Transverse colon (tissue), 4 donors: ENCODE data around the gene PPP1R13B. TPM values are rescaled to one million over a fixed set of nuclear protein-coding genes. Genes with fewer than 3 reads are reported as not detected.
A peak's percentile ranks its signal among the peaks of the same experiment; 100 is the strongest.

Experiments used
- DNase-seq: peaks from one replicate; pipeline ENCODE4 v3.0.0-alpha.2; 2019
- H3K27ac ChIP-seq, 4 donors: fragments of 200-600 bp; sonication (generic); 2 replicates each; pipeline ENCODE4 v1.5.1; 2016 to 2018; ENCODE audit warnings: inconsistent platforms in 4 of 4
- H3K27me3 ChIP-seq: fragments of 200-600 bp; sonication (generic); 2 replicates; pipeline ENCODE4 v1.5.1; 2017; ENCODE audit warnings: inconsistent platforms
- H3K36me3 ChIP-seq, 4 donors: fragments of 200-600 bp; sonication (generic); 2 replicates each; pipeline ENCODE4 v1.5.1; 2017 to 2019; ENCODE audit warnings: inconsistent platforms in 4 of 4
- H3K4me1 ChIP-seq, 4 donors: fragments of 200-600 bp; sonication (generic); 2 replicates each; pipeline ENCODE4 v1.5.1; 2017 to 2020; ENCODE audit warnings: inconsistent platforms in 4 of 4
- H3K4me3 ChIP-seq, 4 donors: fragments of 200-600 bp; sonication (generic); 1 replicate in 1 of 4; 2 replicates in 3 of 4; pipeline versions ENCODE4 v1.5.1 to v1.6.1; 2017 to 2019; ENCODE audit warnings: inconsistent platforms in 4 of 4
- H3K9me3 ChIP-seq, 2 donors: fragments of 200-600 bp; sonication (generic); 2 replicates each; pipeline ENCODE4 v1.5.1; 2017 to 2019; ENCODE audit warnings: inconsistent platforms in 2 of 2
- EP300 ChIP-seq: sonication (generic); formaldehyde crosslinking; IDR thresholded peaks from one replicate; pipeline ENCODE4 v1.6.1; 2017; ENCODE audit warnings: antibody characterized with exemption, low read depth
- POLR2A ChIP-seq: fragments of 450-650 bp; IDR thresholded peaks from one replicate; pipeline ENCODE4 v1.6.1; 2016; ENCODE audit warnings: antibody characterized with exemption, mild to moderate bottlenecking, moderate library complexity
- POLR2AphosphoS5 ChIP-seq, 3 donors: sonication (generic); formaldehyde crosslinking; IDR thresholded peaks; one replicate each; pipeline ENCODE4 v1.6.1; 2016; ENCODE audit warnings: antibody characterized with exemption in 3 of 3
- WGBS, 2 donors: methylation state at CpG; one replicate each; pipeline ENCODE4 v1.1.5; 2018; ENCODE audit warnings: low coverage in 1 of 2; 5-methylcytosine and 5-hydroxymethylcytosine counted together
- in situ Hi-C, 4 donors: fragments of 200-750 bp; cut with MboI; loops; one replicate each; pipeline versions ENCODE4 v1.15.0 to v1.15.1; 2017; ENCODE audit warnings: low sequenced_read_pairs in 3 of 4, low pct_ligation_motif_present in 1 of 4, low pct_unique_long_range_greater_than_20kb in 1 of 4
- intact Hi-C: fragments of 100-400 bp; cut with DNase I; formaldehyde crosslinking; loops from one replicate; pipeline ENCODE4 v1.15.1; 2023; ENCODE audit warnings: low total_unique reads
- total RNA-seq, 4 donors: library from RNA; depleted of rRNA; stranded (reverse); fragments of >200 nt; gene quantifications; one replicate each; pipeline ENCODE4 v1.1.0, GENCODE V29; 2016
- TF ChIP-seq, protein P1 (sequence below), 5 experiments: fragments of 200-600 bp in 3 of 5; fragments of 450-650 bp in 2 of 5; sonication (generic) in 3 of 5; IDR thresholded peaks; 1 replicate in 2 of 5; 2 replicates in 3 of 5; pipeline ENCODE4 v1.5.1; 2016 to 2017; ENCODE audit warnings: antibody characterized with exemption in 5 of 5, inconsistent platforms in 3 of 5, mild to moderate bottlenecking in 2 of 5, moderate library complexity in 1 of 5

PPP1R13B gene
- total RNA-seq, 4 donors from 2014 or later: 31.0 to 109 (median 42.0) TPM

DNA sequence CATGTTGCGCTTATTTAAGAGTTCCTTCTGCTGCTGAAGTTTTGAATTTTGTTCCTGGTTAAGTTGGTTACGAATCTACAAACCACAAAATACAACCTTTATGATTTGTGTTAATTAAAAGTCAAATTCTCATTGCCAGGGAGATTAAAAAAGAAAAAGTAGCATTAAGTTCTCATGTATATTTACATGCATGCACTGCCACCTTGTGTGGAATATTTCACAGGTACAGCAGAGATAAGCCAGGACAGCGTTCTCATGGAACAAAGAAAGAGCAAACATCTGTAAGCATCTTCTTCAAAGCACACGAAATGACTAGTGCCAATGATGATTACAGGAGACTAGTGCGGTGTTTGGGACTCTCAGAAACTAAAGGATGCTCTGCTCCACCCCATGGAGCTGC, 97.5 kb downstream of the PPP1R13B start:
- TF ChIP-seq EP300 (no peak), POLR2AphosphoS5 (IDR thresholded peaks at IDR 0.05) (no peak), POLR2A (no peak)
- TF ChIP-seq, protein P1, sequence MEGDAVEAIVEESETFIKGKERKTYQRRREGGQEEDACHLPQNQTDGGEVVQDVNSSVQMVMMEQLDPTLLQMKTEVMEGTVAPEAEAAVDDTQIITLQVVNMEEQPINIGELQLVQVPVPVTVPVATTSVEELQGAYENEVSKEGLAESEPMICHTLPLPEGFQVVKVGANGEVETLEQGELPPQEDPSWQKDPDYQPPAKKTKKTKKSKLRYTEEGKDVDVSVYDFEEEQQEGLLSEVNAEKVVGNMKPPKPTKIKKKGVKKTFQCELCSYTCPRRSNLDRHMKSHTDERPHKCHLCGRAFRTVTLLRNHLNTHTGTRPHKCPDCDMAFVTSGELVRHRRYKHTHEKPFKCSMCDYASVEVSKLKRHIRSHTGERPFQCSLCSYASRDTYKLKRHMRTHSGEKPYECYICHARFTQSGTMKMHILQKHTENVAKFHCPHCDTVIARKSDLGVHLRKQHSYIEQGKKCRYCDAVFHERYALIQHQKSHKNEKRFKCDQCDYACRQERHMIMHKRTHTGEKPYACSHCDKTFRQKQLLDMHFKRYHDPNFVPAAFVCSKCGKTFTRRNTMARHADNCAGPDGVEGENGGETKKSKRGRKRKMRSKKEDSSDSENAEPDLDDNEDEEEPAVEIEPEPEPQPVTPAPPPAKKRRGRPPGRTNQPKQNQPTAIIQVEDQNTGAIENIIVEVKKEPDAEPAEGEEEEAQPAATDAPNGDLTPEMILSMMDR (IDR thresholded peaks at IDR 0.05): peak in 2 of 5 experiments; percentile 11 to 22
- Histone ChIP-seq H3K4me1 (peaks cover 0 to 4% (median 0%) of the 10 kb centered on the region in 4 donors), H3K27ac (no peak overlapping the region), H3K27me3 (no peaks in the 10 kb centered on the region), H3K9me3 (no peaks in the 10 kb centered on the region), H3K36me3 (peaks cover 0 to 18% (median 6%) of the 10 kb centered on the region in 4 donors), H3K4me3 (no peak overlapping the region)
- in situ Hi-C loops: no loop called here
- no peak for DNase-seq
- intact Hi-C loops: no loop called here
- WGBS, 2 donors: 88 to 90% methylated on average over 3 to 5 of the region's 5 CpGs

DNA sequence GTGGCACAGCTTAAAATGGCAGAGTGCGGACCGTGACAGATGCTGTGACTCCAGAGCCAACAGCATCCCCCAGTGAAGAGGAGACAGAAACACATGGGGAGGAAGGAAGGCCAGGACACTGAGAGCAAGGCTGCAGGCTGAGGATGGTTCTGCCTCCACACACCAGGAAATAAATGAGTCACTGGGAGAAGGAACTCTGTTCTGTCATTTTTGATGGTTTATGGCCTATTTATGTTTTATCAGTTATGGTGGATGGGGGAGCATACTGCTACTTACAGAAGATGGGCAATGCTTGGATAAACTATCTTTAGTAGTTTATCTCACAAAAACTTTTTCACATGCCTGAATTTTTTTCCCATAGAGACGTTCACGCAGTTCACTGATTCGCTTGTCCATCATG, 97.9 kb downstream of the PPP1R13B start:
- WGBS, 2 donors: 85 to 89% methylated on average over 5 of the region's 5 CpGs
- Histone ChIP-seq H3K27ac (no peak overlapping the region), H3K36me3 (peaks cover 0 to 18% (median 6%) of the 10 kb centered on the region in 4 donors), H3K9me3 (no peaks in the 10 kb centered on the region), H3K4me3 (no peak overlapping the region), H3K27me3 (no peaks in the 10 kb centered on the region), H3K4me1 (peaks cover 0 to 4% (median 0%) of the 10 kb centered on the region in 4 donors)
- TF ChIP-seq POLR2A (no peak), POLR2AphosphoS5 (IDR thresholded peaks at IDR 0.05) (no peak), EP300 (no peak)
- TF ChIP-seq, protein P1 (IDR thresholded peaks at IDR 0.05): no peak
- intact Hi-C loops: no loop called here
- no peak for DNase-seq
- in situ Hi-C loops: no loop called here

DNA sequence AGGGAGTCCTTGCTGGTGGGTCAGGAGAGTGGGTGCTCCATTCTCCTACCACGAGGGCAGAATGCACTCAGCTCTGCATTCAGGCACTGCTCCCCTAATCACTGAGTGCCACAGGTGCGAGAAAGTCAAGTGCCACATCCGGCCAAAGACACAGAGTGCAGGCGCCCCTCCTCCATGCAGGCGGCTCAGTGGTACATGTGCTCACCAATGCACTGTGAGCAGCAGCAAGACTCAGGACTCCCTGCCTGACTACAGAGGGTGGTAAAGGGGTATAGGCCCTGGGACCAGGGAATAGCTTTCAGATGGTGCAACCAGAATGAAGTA, 98.9 kb downstream of the PPP1R13B start:
- in situ Hi-C loops: no loop called here

DNA sequence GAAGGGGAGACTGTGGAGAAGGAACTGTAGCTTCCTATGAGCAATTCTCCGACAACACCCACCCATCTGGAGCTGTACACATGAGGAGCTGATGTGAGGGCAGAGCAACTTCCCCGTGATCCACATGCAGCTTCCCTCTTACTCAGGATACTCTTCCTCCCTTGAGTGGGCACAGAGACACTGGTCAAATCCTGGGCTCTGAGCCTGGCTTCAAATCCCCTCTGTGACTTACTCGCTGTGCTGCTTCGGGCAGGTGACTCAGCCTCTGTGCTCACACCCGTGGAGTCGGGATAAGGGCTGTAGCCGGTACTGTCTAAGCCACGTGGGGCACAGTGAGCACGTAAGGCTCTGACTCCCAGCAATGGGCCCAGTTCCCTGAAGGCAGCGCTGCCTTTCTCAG, 100.7 kb downstream of the PPP1R13B start:
- Histone ChIP-seq H3K4me3 (no peak overlapping the region), H3K36me3 (peaks cover 0 to 9% (median 1%) of the 10 kb centered on the region in 4 donors), H3K27ac (no peak overlapping the region), H3K27me3 (no peaks in the 10 kb centered on the region), H3K9me3 (no peaks in the 10 kb centered on the region), H3K4me1 (peaks cover 0 to 4% (median 0%) of the 10 kb centered on the region in 4 donors)
- TF ChIP-seq EP300: no peak
- no peak for TF ChIP-seq POLR2A
- TF ChIP-seq, protein P1 (IDR thresholded peaks at IDR 0.05): no peak
- no peak for TF ChIP-seq POLR2AphosphoS5 (IDR thresholded peaks at IDR 0.05)
- in situ Hi-C loops: no loop called here
- DNase-seq: no peak
- intact Hi-C loops: no loop called here
- 91 to 100% methylated on average over 1 to 10 of the region's 10 CpGs for WGBS, 2 donors

More for the DNA sequence above, 98.9 kb downstream of the PPP1R13B start:
- Histone ChIP-seq H3K4me3 (no peak overlapping the region), H3K27me3 (no peaks in the 10 kb centered on the region), H3K9me3 (no peaks in the 10 kb centered on the region), H3K27ac (no peak overlapping the region), H3K4me1 (peaks cover 0 to 4% (median 0%) of the 10 kb centered on the region in 4 donors), H3K36me3 (peaks cover 0 to 18% (median 6%) of the 10 kb centered on the region in 4 donors)
- DNase-seq: no peak
- 75% methylated on average over 5 of the region's 5 CpGs; no CpG with 5 or more reads in 1 of the 2 donors for WGBS, 2 donors
- intact Hi-C loops: no loop called here
- no peak for TF ChIP-seq POLR2AphosphoS5 (IDR thresholded peaks at IDR 0.05)
- TF ChIP-seq EP300: no peak
- TF ChIP-seq, protein P1 (IDR thresholded peaks at IDR 0.05): no peak
- TF ChIP-seq POLR2A: no peak
